Hepatocyte (in vitro differentiated cells): ENCODE results near the gene ARHGAP30. TPM values are rescaled to one million over a fixed set of nuclear protein-coding genes. Genes with fewer than 3 reads are reported as not detected.

Experiments used
- DNase-seq: peaks from one replicate; pipeline ENCODE4 v3.0.0-alpha.2; 2016; ENCODE audit warnings: low spot score
- H2AFZ ChIP-seq: fragments of 200-600 bp; sonication (generic); 2 replicates; pipeline ENCODE4 v1.6.0; 2016; ENCODE audit warnings: antibody characterized with exemption, mild to moderate bottlenecking
- H3K27ac ChIP-seq: fragments of 200-600 bp; sonication (generic); 2 replicates; pipeline ENCODE4 v1.5.1; 2016; ENCODE audit warnings: mild to moderate bottlenecking
- H3K27me3 ChIP-seq: fragments of 200-600 bp; sonication (generic); 2 replicates; pipeline ENCODE4 v1.6.1; 2016
- H3K36me3 ChIP-seq: fragments of 200-600 bp; sonication (generic); replicated peaks from 2 replicates; pipeline ENCODE4 v1.5.1; 2016; ENCODE audit warnings: low read depth; ENCODE audit not compliant: insufficient read depth
- H3K4me1 ChIP-seq: fragments of 200-600 bp; sonication (generic); 2 replicates; pipeline ENCODE4 v1.5.1; 2016; ENCODE audit warnings: mild to moderate bottlenecking, moderate library complexity; ENCODE audit not compliant: insufficient read depth
- H3K4me2 ChIP-seq: fragments of 200-600 bp; sonication (generic); 2 replicates; pipeline ENCODE4 v1.6.0; 2016
- H3K4me3 ChIP-seq: fragments of 200-600 bp; sonication (generic); 2 replicates; pipeline ENCODE4 v1.5.1; 2016; ENCODE audit warnings: mild to moderate bottlenecking
- H3K79me2 ChIP-seq: fragments of 200-600 bp; sonication (generic); 2 replicates; pipeline ENCODE4 v1.6.0; 2017; ENCODE audit warnings: mild to moderate bottlenecking
- H3K9me2 ChIP-seq: fragments of 200-600 bp; sonication (generic); replicated peaks from 2 replicates; pipeline ENCODE4 v1.6.0; 2017; ENCODE audit warnings: mild to moderate bottlenecking; ENCODE audit not compliant: insufficient read depth
- H3K9me3 ChIP-seq: fragments of 200-600 bp; sonication (generic); 2 replicates; pipeline ENCODE4 v1.5.1; 2016; ENCODE audit warnings: low read depth, mild to moderate bottlenecking
- H4K20me1 ChIP-seq: fragments of 200-600 bp; sonication (generic); 2 replicates; pipeline ENCODE4 v1.6.0; 2016; ENCODE audit warnings: mild to moderate bottlenecking; ENCODE audit not compliant: insufficient read depth, poor library complexity, severe bottlenecking
- EZH2 ChIP-seq: fragments of 200-600 bp; sonication (generic); IDR thresholded peaks from 2 replicates; pipeline ENCODE4 v1.6.1; 2016; ENCODE audit warnings: antibody characterized with exemption, mild to moderate bottlenecking, borderline replicate concordance
- EZH2phosphoT487 ChIP-seq: fragments of 200-600 bp; sonication (generic); IDR thresholded peaks from one replicate; pipeline ENCODE4 v1.6.1; 2018; ENCODE audit warnings: antibody characterized with exemption, mild to moderate bottlenecking, low read depth, moderate library complexity; ENCODE audit not compliant: unreplicated experiment, severe bottlenecking
- WGBS: methylation state at CpG from one replicate; pipeline ENCODE4 v1.1.6; 2016; ENCODE audit warnings: low lambda C conversion rate; ENCODE audit errors: missing lambda C conversion rate; 5-methylcytosine and 5-hydroxymethylcytosine counted together
- polyA plus RNA-seq: library from polyadenylated mRNA; unstranded; fragments of >200 nt; fragmentation: Nextera tagmentation; extraction: Ambion mirVana; gene quantifications from 2 replicates; pipeline ENCODE4 v1.2.1, GENCODE V29; 2016
- total RNA-seq: library from RNA; depleted of rRNA; stranded (reverse); fragments of >200 nt; gene quantifications from 2 replicates; pipeline ENCODE4 v1.2.3, GENCODE V29; 2014
- TF ChIP-seq, protein P1 (sequence below): fragments of 200-600 bp; sonication (generic); IDR thresholded peaks from 2 replicates; pipeline ENCODE4 v1.5.1; 2016; ENCODE audit warnings: antibody characterized with exemption, mild to moderate bottlenecking; ENCODE audit not compliant: poor library complexity

ARHGAP30 gene
- total and polyA plus RNA-seq, 2 experiments from 2014 or later, result 0.80 to 1.7 TPM

DNA sequence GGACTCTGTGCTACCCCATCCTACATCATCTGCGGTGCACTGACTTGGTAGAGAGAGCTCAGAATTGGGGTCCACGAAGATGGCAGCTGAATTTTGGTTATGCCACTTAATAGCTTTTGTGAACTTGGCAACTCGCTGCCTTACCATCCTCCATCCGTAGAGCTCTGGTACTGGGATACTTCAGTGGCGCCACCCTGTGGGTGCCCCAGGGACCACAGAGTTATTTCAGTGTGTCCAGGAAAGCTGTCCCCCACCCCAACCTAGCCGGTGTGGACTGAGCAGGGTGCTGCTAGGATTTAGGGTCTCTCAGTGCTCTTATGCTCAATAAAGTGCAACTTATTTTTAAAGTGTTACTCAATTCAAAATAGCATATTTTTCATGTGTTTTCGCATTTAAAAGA lies 14.9 kb downstream of the ARHGAP30 start:
- Histone ChIP-seq H3K79me2 (no peaks in the 10 kb centered on the region), H2AFZ (no peak overlapping the region), H4K20me1 (no peaks in the 10 kb centered on the region), H3K4me2 (no peak overlapping the region), H3K9me2 (no peaks in the 10 kb centered on the region), H3K4me3 (no peak overlapping the region), H3K9me3 (no peaks in the 10 kb centered on the region), H3K36me3 (no peaks in the 10 kb centered on the region), H3K27ac (no peak overlapping the region), H3K4me1 (no peaks in the 10 kb centered on the region), H3K27me3 (no peaks in the 10 kb centered on the region)
- no peak for DNase-seq
- TF ChIP-seq, protein P1, sequence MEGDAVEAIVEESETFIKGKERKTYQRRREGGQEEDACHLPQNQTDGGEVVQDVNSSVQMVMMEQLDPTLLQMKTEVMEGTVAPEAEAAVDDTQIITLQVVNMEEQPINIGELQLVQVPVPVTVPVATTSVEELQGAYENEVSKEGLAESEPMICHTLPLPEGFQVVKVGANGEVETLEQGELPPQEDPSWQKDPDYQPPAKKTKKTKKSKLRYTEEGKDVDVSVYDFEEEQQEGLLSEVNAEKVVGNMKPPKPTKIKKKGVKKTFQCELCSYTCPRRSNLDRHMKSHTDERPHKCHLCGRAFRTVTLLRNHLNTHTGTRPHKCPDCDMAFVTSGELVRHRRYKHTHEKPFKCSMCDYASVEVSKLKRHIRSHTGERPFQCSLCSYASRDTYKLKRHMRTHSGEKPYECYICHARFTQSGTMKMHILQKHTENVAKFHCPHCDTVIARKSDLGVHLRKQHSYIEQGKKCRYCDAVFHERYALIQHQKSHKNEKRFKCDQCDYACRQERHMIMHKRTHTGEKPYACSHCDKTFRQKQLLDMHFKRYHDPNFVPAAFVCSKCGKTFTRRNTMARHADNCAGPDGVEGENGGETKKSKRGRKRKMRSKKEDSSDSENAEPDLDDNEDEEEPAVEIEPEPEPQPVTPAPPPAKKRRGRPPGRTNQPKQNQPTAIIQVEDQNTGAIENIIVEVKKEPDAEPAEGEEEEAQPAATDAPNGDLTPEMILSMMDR, result no peak
- TF ChIP-seq EZH2 (no peak), EZH2phosphoT487 (no peak)
- WGBS, result 85% methylated on average over 7 of the region's 7 CpGs

DNA sequence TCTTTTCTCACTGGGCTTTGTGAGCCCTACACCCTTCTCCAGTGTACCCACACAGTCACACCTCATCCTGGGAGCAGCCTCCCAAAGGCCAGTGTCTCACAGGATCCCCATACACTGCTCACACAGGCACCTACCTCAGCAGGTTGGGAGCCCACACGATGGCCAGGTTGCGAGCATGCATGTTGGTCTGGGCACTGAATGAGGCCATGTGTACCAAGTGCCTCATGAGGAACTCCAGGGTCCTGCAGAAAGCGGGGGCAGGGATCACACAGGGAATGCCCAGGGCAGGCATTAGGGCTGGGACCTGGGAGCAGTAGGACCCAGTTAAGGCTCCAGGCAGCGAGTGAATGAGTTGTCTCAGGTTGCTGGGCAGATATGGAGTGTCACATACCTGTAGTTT lies 15.5 kb downstream of the ARHGAP30 start:
- WGBS, result 88% methylated on average over 4 of the region's 4 CpGs
- no peaks in the 10 kb centered on the region for H3K27me3 ChIP-seq
- H3K79me2 ChIP-seq, result no peaks in the 10 kb centered on the region
- no peak overlapping the region for H3K4me2 ChIP-seq
- DNase-seq, result no peak
- H3K9me3 ChIP-seq, result no peaks in the 10 kb centered on the region
- H3K36me3 ChIP-seq, result no peaks in the 10 kb centered on the region
- H4K20me1 ChIP-seq, result no peaks in the 10 kb centered on the region
- H3K4me1 ChIP-seq, result no peaks in the 10 kb centered on the region
- H3K27ac ChIP-seq, result no peak overlapping the region
- no peak overlapping the region for H3K4me3 ChIP-seq
- TF ChIP-seq, protein P1, result no peak
- TF ChIP-seq EZH2, result no peak
- no peaks in the 10 kb centered on the region for H3K9me2 ChIP-seq
- no peak overlapping the region for H2AFZ ChIP-seq

DNA sequence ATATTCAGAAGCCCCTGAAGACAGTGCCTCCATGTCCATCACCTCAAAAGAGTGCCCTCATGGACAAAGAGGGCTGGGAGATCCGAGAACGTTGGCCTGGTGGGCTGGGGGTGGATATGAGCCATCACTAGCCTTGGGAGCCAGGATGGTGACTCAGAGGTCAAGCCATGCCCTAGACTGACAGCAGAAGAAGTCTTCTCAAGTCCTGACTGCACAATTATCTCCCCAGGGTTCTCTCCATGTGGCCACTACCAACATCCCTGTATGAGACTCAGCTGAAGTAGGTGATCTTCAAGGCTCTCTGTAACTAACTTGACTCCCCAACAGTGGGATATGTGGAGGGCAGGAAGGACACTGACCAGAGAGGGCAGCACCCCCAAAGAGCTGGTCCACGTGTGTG lies 16.8 kb downstream of the ARHGAP30 start:
- Histone ChIP-seq H3K79me2 (no peaks in the 10 kb centered on the region), H3K4me1 (no peaks in the 10 kb centered on the region), H3K36me3 (no peaks in the 10 kb centered on the region), H4K20me1 (no peaks in the 10 kb centered on the region), H3K4me3 (no peak overlapping the region), H3K9me2 (no peaks in the 10 kb centered on the region), H3K27me3 (no peaks in the 10 kb centered on the region), H3K4me2 (no peak overlapping the region), H3K27ac (no peak overlapping the region), H2AFZ (no peak overlapping the region), H3K9me3 (no peaks in the 10 kb centered on the region)
- TF ChIP-seq EZH2, result no peak
- TF ChIP-seq, protein P1, result no peak
- no peak for TF ChIP-seq EZH2phosphoT487
- WGBS, result 91% methylated on average over 3 of the region's 3 CpGs
- DNase-seq, result no peak

DNA sequence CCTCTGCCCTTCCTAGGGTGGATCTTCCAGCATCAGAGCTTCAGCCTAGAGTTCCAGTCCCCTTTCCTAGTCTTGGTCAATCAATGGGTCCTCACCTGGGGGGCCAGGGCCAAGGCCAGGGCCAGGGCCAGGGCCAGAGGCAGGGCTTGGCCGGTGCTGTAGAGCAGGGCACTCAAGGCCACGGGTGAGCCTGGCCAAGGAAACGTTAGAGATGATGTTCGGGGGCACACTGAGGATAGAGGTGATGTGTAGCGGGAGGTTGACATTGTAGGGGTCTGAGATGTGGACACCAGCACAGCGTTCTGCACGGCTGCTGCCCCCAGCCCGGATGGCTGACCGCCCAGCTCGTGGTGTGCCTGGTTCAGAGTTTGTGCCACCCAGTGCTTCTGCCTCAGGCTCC lies 18.5 kb downstream of the ARHGAP30 start:
- Histone ChIP-seq H3K27me3 (no peaks in the 10 kb centered on the region), H2AFZ (no peak overlapping the region), H3K4me2 (no peak overlapping the region), H3K27ac (no peak overlapping the region), H3K4me1 (peaks cover 4% of the 10 kb centered on the region), H4K20me1 (no peaks in the 10 kb centered on the region), H3K9me2 (no peaks in the 10 kb centered on the region), H3K36me3 (no peaks in the 10 kb centered on the region), H3K9me3 (peaks cover 7% of the 10 kb centered on the region), H3K4me3 (no peak overlapping the region), H3K79me2 (no peaks in the 10 kb centered on the region)
- no peak for TF ChIP-seq EZH2phosphoT487
- TF ChIP-seq EZH2, result no peak
- TF ChIP-seq, protein P1, result no peak
- WGBS, result 93% methylated on average over 10 of the region's 10 CpGs
- no peak for DNase-seq
